ENCODE measurements around the gene ME2. TPM values are rescaled to one million over a fixed set of nuclear protein-coding genes. Genes with fewer than 3 reads are reported as not detected.
"Not testable (repeated sequence)": the region's sequence is repeated elsewhere in the genome, so short reads cannot be mapped to it uniquely, and the experiment has no call there.

ME2 gene
- total RNA-seq, 2 experiments from 2014 or later = 153 TPM

DNA sequence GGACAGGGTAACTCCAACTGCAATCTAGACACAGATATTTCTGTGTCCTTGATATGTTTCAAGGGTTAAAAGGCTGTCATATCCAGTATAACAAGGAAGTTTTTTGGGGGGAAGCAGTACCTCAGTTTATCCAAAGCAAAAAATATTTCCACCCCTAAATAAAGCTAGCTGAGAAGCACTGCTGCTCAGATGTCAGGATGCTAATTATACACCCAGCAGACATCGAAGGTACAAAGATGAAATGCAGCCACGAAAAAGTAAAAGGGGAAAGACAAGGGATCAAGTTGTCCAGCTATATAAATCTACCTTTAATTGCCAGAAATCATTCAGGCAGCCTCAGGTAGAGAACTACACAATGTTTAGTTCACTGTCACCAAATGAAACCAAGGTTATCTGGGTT, 115.1 kb downstream of the ME2 start:
- no peaks in the 10 kb centered on the region for H3K4me1 Mint-ChIP-seq
- DNase-seq = no peak
- H3K36me3 Mint-ChIP-seq = peaks cover 4% of the 10 kb centered on the region
- no peaks in the 10 kb centered on the region for H3K27me3 Mint-ChIP-seq
- no peak overlapping the region for H3K4me3 Mint-ChIP-seq
- peaks cover 2% of the 10 kb centered on the region for H3K9me3 Mint-ChIP-seq
- H3K27ac Mint-ChIP-seq = no peak overlapping the region

DNA sequence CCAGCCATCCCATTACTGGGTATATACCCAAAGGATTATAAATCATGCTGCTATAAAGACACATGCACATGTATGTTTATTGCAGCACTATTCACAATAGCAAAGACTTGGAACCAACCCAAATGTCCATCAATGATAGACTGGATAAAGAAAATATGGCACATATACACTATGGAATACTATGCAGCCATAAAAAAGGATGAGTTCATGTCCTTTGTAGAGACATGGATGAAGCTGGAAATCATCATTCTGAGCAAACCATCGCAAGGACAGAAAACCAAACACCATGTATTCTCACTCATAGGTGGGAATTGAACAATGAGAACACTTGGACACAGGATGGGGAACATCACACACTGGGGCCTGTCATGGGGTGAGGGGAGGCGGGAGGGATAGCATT, 124.3 kb downstream of the ME2 start:
- not testable (repeated sequence) for H3K4me3 Mint-ChIP-seq, H3K27me3 Mint-ChIP-seq, H3K4me1 Mint-ChIP-seq, H3K27ac Mint-ChIP-seq, H3K9me3 Mint-ChIP-seq, DNase-seq
- peaks cover 18% of the 10 kb centered on the region for H3K36me3 Mint-ChIP-seq

Other genes starting within 250 kb of the ME2 start
- not detected for gene MRO, start 59.1 kb upstream of the ME2 start, total RNA-seq
- gene ELAC1, start 88.9 kb downstream of the ME2 start, total RNA-seq = 10 to 100 TPM in 1 of 2 experiments, 1 to 10 TPM in 1; 8.0 to 11.2 TPM
- 10 to 100 TPM; 57.2 to 59.5 TPM for gene SMAD4, start 151.1 kb downstream of the ME2 start, total RNA-seq

All from activated naive CD8-positive, alpha-beta T cell treated with anti-CD3 and anti-CD28 coated beads for 36 hours (primary cell).